ENCODE measurements around the gene CENPP.

The CENPP gene

GRCh38 chr9:92486371-92486770, 160.6 kb downstream of the CENPP start:
- Mint-ChIP-seq H3K9me3 (no peaks in the 10 kb centered on the region), H3K27me3 (no peaks in the 10 kb centered on the region), H3K4me3 (no peak overlapping the region), H3K4me1 (peaks cover under 1% of the 10 kb centered on the region), H3K36me3 (no peaks in the 10 kb centered on the region), H3K27ac (no peak overlapping the region)

DNA sequence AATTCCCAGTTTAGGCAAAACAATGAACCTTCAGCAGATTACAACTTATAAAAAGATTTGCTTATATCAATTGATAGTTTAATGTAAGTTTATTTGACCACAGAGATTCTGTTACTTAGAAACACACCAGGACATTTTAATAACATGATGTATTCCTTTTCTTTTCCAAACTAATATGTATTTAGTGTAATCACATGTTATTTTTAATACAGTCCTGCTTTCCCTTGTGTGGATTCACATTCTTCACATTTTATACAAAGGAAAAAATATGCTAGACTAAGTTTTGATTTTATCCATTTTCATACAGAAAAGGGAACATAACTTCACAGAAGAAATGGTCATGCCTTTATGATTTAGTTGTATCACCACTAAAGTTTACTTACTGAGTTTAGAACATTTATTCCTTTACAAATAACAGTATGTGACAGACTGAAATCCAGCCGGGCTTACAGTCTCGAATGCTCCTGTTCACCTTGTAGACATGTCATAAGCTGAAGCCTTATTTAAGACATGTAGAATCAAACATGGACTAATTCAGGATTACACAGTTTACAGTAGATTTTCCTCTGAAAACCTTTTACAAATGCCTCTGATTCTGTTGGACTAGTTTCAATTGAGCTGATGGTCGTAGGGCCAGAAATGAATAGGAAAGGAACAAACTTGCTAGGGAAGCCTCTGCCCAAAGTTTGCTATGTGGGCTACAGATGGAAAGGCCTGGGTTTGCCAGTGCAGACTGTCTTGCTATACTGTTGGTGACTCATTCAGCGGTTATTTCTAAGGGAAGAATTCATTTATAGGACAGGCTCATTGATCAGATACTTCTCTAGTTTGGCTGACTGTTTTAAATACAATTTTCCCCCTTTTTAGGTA, 163.2 kb downstream of the CENPP start:
- Mint-ChIP-seq H3K4me1 (no peaks in the 10 kb centered on the region), H3K36me3 (no peaks in the 10 kb centered on the region), H3K27me3 (no peaks in the 10 kb centered on the region), H3K9me3 (no peaks in the 10 kb centered on the region), H3K4me3 (no peak overlapping the region), H3K27ac (no peak overlapping the region)

DNA sequence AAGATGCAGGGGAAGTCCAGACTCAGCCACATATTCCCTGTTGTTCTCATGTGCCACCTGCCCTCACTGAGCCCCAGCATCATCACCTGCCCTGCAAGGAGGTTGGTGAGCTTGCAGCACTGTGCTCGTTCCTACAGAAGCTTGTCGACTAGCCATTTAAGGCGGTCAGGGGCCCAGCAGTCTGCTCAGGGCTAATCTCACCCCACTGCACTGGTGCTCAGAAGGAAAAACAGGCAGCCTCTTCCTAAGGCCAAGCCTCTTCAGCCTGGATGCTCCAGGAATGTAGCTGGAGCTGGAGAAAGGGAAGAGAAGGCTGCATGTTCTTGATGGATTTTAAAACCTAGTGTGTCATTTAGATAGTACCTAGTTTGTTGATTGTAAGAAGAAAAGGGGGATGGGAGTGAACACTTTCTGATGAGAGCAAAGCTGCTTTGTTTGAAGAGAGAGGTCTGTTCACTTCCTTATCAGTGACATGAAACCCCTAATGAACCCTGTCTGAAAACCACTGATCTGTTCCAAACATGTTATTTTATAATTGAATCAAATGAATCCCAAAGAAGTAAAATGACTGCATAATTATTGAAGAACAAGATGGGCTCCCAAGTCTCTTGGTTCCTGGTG, 167.1 kb downstream of the CENPP start:
- H3K36me3 Mint-ChIP-seq = no peaks in the 10 kb centered on the region
- H3K27me3 Mint-ChIP-seq = no peaks in the 10 kb centered on the region
- H3K27ac Mint-ChIP-seq = no peak overlapping the region
- H3K4me3 Mint-ChIP-seq = no peak overlapping the region
- no peaks in the 10 kb centered on the region for H3K9me3 Mint-ChIP-seq
- H3K4me1 Mint-ChIP-seq = no peaks in the 10 kb centered on the region

- no peaks in the 10 kb centered on the region for H3K4me1 Mint-ChIP-seq
- no peaks in the 10 kb centered on the region for H3K9me3 Mint-ChIP-seq
- no peak overlapping the region for H3K4me3 Mint-ChIP-seq
- H3K36me3 Mint-ChIP-seq = no peaks in the 10 kb centered on the region
- no peak overlapping the region for H3K27ac Mint-ChIP-seq
- no peaks in the 10 kb centered on the region for H3K27me3 Mint-ChIP-seq
Measured at GRCh38 chr9:92493749-92494387, 168.1 kb downstream of the CENPP start.

GRCh38 chr9:92494856-92495255, 169.1 kb downstream of the CENPP start:
- no peaks in the 10 kb centered on the region for H3K36me3 Mint-ChIP-seq
- no peaks in the 10 kb centered on the region for H3K9me3 Mint-ChIP-seq
- no peak overlapping the region for H3K4me3 Mint-ChIP-seq
- H3K4me1 Mint-ChIP-seq = no peaks in the 10 kb centered on the region
- H3K27me3 Mint-ChIP-seq = no peaks in the 10 kb centered on the region
- H3K27ac Mint-ChIP-seq = no peak overlapping the region

GRCh38 chr9:92496396-92497176, 170.8 kb downstream of the CENPP start:
- no peaks in the 10 kb centered on the region for H3K27me3 Mint-ChIP-seq
- H3K4me1 Mint-ChIP-seq = no peaks in the 10 kb centered on the region
- H3K36me3 Mint-ChIP-seq = no peaks in the 10 kb centered on the region
- H3K4me3 Mint-ChIP-seq = no peak overlapping the region
- no peak overlapping the region for H3K27ac Mint-ChIP-seq
- H3K9me3 Mint-ChIP-seq = no peaks in the 10 kb centered on the region

- Mint-ChIP-seq H3K4me3 (no peak overlapping the region), H3K27ac (no peak overlapping the region), H3K9me3 (no peaks in the 10 kb centered on the region), H3K27me3 (no peaks in the 10 kb centered on the region), H3K36me3 (no peaks in the 10 kb centered on the region), H3K4me1 (no peaks in the 10 kb centered on the region)
Measured at GRCh38 chr9:92499701-92500100, 173.9 kb downstream of the CENPP start.

DNA sequence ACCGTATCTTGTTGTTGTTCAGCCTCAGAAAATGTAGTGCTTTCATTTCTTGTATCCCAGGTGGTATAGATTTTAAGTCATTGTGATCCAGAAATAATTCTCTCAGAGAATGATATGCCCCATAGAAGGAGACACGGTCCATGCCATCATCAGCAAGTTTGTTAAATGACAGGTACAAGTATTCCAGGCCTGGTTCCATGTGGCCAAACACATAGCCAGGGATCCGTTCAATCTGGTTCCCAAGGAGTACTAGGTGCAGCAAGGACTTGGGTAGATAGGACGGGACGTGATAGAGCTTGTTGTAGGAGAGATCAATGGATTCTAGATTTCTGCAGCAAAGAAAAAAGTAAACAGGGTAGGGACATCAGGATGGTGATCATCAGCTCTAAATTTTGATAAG, 175.0 kb downstream of the CENPP start:
- Mint-ChIP-seq H3K27ac (no peak overlapping the region), H3K27me3 (no peaks in the 10 kb centered on the region), H3K36me3 (no peaks in the 10 kb centered on the region), H3K4me1 (no peaks in the 10 kb centered on the region), H3K9me3 (no peaks in the 10 kb centered on the region), H3K4me3 (no peak overlapping the region)

- no peak overlapping the region for H3K27ac Mint-ChIP-seq
- no peaks in the 10 kb centered on the region for H3K9me3 Mint-ChIP-seq
- H3K4me1 Mint-ChIP-seq = no peaks in the 10 kb centered on the region
- H3K4me3 Mint-ChIP-seq = no peak overlapping the region
- H3K27me3 Mint-ChIP-seq = no peaks in the 10 kb centered on the region
- no peaks in the 10 kb centered on the region for H3K36me3 Mint-ChIP-seq
Measured at GRCh38 chr9:92501671-92502393, 176.1 kb downstream of the CENPP start.

DNA sequence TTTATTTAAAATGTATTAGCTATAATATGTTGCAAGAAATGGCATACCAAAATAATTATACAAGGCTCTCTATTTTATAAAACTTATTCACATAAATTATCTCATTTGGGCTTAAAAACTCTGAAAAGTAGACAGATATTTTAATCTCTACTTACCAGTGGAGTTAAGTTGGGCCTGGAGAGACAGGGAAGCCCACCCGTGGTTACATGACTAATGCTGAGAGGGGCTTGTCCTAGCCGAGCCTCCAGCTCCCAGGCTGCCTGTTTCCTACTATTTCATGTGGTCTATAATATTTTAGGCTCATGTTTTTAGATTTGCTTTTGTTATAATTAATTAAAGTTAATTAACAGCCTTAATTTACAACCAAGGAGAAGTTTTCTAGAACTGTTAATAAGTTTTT, 177.4 kb downstream of the CENPP start:
- Mint-ChIP-seq H3K4me1 (peaks cover 4% of the 10 kb centered on the region), H3K4me3 (no peak overlapping the region), H3K27me3 (no peaks in the 10 kb centered on the region), H3K36me3 (no peaks in the 10 kb centered on the region), H3K9me3 (no peaks in the 10 kb centered on the region), H3K27ac (no peak overlapping the region)

DNA sequence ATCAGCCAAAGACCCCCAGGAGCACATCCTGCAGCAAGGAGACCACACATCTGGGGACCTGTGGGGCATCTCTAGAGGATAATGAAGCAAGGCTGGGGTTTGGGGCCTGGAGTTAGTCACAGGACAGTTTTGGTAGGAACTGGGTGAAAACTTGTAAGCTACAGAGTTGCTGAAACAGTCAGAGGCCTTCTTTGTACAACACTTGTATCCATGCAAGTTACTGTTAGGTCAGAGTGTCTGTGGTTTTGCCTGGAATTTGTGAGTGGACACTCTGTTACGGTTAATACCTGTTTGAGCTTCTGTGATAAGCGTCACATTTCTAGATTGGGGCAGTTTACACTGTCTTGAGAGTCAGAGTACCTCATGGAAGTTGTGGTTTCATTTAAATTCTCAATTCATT, 179.1 kb downstream of the CENPP start:
- Mint-ChIP-seq H3K4me1 (peaks cover 4% of the 10 kb centered on the region), H3K36me3 (no peaks in the 10 kb centered on the region), H3K27ac (no peak overlapping the region), H3K27me3 (no peaks in the 10 kb centered on the region), H3K4me3 (no peak overlapping the region), H3K9me3 (no peaks in the 10 kb centered on the region)

GRCh38 chr9:92506184-92506857, 180.6 kb downstream of the CENPP start:
- H3K4me3 Mint-ChIP-seq = no peak overlapping the region
- no peak overlapping the region for H3K27ac Mint-ChIP-seq
- H3K4me1 Mint-ChIP-seq = peaks cover 4% of the 10 kb centered on the region
- H3K36me3 Mint-ChIP-seq = no peaks in the 10 kb centered on the region
- H3K9me3 Mint-ChIP-seq = no peaks in the 10 kb centered on the region
- H3K27me3 Mint-ChIP-seq = no peaks in the 10 kb centered on the region

DNA sequence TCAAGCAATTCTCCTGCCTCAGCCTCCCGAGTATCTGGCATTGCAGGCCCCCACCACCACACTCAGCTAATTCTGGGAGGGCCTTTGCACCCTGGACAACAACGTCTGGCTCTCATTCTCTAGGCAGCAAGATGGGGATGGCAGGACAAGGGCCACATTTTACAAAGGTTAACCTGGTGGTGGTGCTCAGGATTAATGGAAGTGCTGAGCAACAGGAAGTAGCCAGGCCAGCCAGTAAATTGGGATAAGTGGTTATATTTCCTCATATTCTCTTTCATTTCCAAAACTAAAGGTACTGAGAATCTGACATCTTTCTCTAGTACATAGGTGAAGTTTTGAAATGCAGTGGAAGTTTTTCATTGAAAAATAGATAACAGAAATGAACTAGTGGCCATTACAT, 181.3 kb downstream of the CENPP start:
- Mint-ChIP-seq H3K9me3 (no peaks in the 10 kb centered on the region), H3K27me3 (no peaks in the 10 kb centered on the region), H3K36me3 (no peaks in the 10 kb centered on the region), H3K4me3 (no peak overlapping the region), H3K4me1 (peaks cover 4% of the 10 kb centered on the region), H3K27ac (no peak overlapping the region)

GRCh38 chr9:92507496-92507895, 181.7 kb downstream of the CENPP start:
- Mint-ChIP-seq H3K27ac (no peak overlapping the region), H3K4me3 (no peak overlapping the region)

More at GRCh38 chr9:92507496-92507895, 181.7 kb downstream of the CENPP start:
- Mint-ChIP-seq H3K27me3 (no peaks in the 10 kb centered on the region), H3K9me3 (no peaks in the 10 kb centered on the region), H3K36me3 (no peaks in the 10 kb centered on the region), H3K4me1 (peaks cover 4% of the 10 kb centered on the region)

Measured in activated naive CD4-positive, alpha-beta T cell treated with anti-CD3 and anti-CD28 coated beads, Interleukin-2, amount 50 U/mL, for 24 hours (primary cell).